A549 (cell line): ENCODE results near the gene IQSEC2. TPM values are rescaled to one million over a fixed set of nuclear protein-coding genes. Genes with fewer than 3 reads are reported as not detected.

Source experiments
- ATAC-seq, 2 experiments: fragments of 200-7000 bp in 1 of 2; fragments of >200 bp in 1 of 2; cut with Nextera tagmentation in 1 of 2; cut with Tn5 transposase in 1 of 2; 3 replicates each; pipeline versions ENCODE4 v1.8.0 to v1.9.1; 2018 to 2020; ENCODE audit warnings: mild to moderate bottlenecking in 1 of 2, moderate library complexity in 1 of 2
- CTCF ChIA-PET: fragments of 300-600 bp; sonication (Branson Sonifier 250); formaldehyde crosslinking; extraction: SDS; loops from one replicate; lab custom pipeline; 2021; ENCODE audit warnings: antibody characterized with exemption, inconsistent platforms; lab: Yijun Ruan, JAX
- POLR2A ChIA-PET: fragments of 350-600 bp; formaldehyde crosslinking; extraction: SDS; loops from one replicate; lab custom pipeline; 2021; ENCODE audit warnings: antibody characterized with exemption, inconsistent platforms; lab: Yijun Ruan, JAX
- DNase-seq, 2 experiments: peaks; one replicate each; pipeline versions ENCODE4 v3.0.0 to v3.0.0-alpha.2; 2011 to 2016; ENCODE audit warnings: low read depth in 1 of 2, low spot score in 1 of 2
- FAIRE-seq: peaks from 2 replicates; lab custom pipeline; 2011; peaks lifted over from hg19 to GRCh38; lab: Jason Lieb, UNC
- H3K27ac ChIP-seq, 2 experiments: fragments of >200 bp; sonication (Bioruptor Twin); formaldehyde crosslinking; 3 replicates each; pipeline ENCODE4 v1.5.1; 2016 to 2017
- H3K4me1 ChIP-seq: fragments of >200 bp; sonication (Bioruptor Twin); formaldehyde crosslinking; 3 replicates; pipeline ENCODE4 v1.6.1; 2016
- H3K4me2 ChIP-seq: fragments of >200 bp; sonication (Bioruptor Twin); formaldehyde crosslinking; 3 replicates; pipeline ENCODE4 v1.6.1; 2016
- H3K4me3 ChIP-seq: fragments of >200 bp; sonication (Bioruptor Twin); formaldehyde crosslinking; 3 replicates; pipeline ENCODE4 v1.5.1; 2016
- H3K9me3 ChIP-seq: fragments of >200 bp; sonication (Bioruptor Twin); formaldehyde crosslinking; 3 replicates; pipeline ENCODE4 v1.6.1; 2016
- BHLHE40 ChIP-seq: IDR thresholded peaks from 2 replicates; pipeline ENCODE4 v1.6.1; 2012; ENCODE audit warnings: low read depth, low read length, inconsistent platforms
- CTCF ChIP-seq: fragments of >200 bp; sonication (Bioruptor Twin); formaldehyde crosslinking; IDR thresholded peaks from 3 replicates; pipeline ENCODE4 v1.5.1; 2016
- EHF ChIP-seq: fragments of 250-450 bp; sonication (Bioruptor Pico); IDR thresholded peaks from 2 replicates; pipeline ENCODE4 v1.5.0; 2020; ENCODE audit warnings: mild to moderate bottlenecking
- FOXS1 ChIP-seq: fragments of 250-450 bp; sonication (Bioruptor Pico); IDR thresholded peaks from 2 replicates; pipeline ENCODE4 v1.5.0; 2020; ENCODE audit warnings: mild to moderate bottlenecking, moderate library complexity
- GATA3 ChIP-seq: IDR thresholded peaks from 2 replicates; pipeline ENCODE4 v1.6.1; 2012; ENCODE audit warnings: borderline replicate concordance
- HOXB5 ChIP-seq: fragments of 250-450 bp; sonication (Bioruptor Pico); IDR thresholded peaks from 2 replicates; pipeline ENCODE4 v1.5.0; 2020; ENCODE audit warnings: mild to moderate bottlenecking, moderate library complexity
- MAFK ChIP-seq: fragments of 450-650 bp; IDR thresholded peaks from 2 replicates; pipeline ENCODE4 v1.6.1; 2014; ENCODE audit not compliant: partially characterized antibody
- MAZ ChIP-seq: fragments of 150-350 bp; IDR thresholded peaks from 2 replicates; pipeline ENCODE4 v1.6.1; 2014; ENCODE audit warnings: antibody characterized with exemption, low read depth, low read length, borderline replicate concordance
- POLR2AphosphoS2 ChIP-seq: conservative IDR thresholded peaks from 2 replicates; pipeline ENCODE4 v1.6.1; 2012; ENCODE audit warnings: low read length, improper control_type of control experiment, inconsistent platforms
- RCOR1 ChIP-seq: fragments of 150-350 bp; IDR thresholded peaks from 2 replicates; pipeline ENCODE4 v1.6.1; 2014; ENCODE audit warnings: antibody characterized with exemption, low read length, low read depth
- RNF2 ChIP-seq: fragments of 200-600 bp; sonication (generic); IDR thresholded peaks from 2 replicates; pipeline ENCODE4 v1.6.1; 2016; ENCODE audit warnings: low read depth, mild to moderate bottlenecking, antibody characterized with exemption, moderate library complexity, borderline replicate concordance
- TFCP2L1 ChIP-seq: fragments of 250-450 bp; sonication (Bioruptor Pico); IDR thresholded peaks from 2 replicates; pipeline ENCODE4 v1.5.0; 2021; ENCODE audit warnings: mild to moderate bottlenecking
- ZFP36 ChIP-seq: fragments of 450-650 bp; IDR thresholded peaks from 2 replicates; pipeline ENCODE4 v1.6.1; 2014; ENCODE audit warnings: borderline replicate concordance; ENCODE audit not compliant: partially characterized antibody
- WGBS: methylation state at CpG from one replicate; pipeline ENCODE4 v1.1.6; 2017; ENCODE audit errors: missing lambda C conversion rate; 5-methylcytosine and 5-hydroxymethylcytosine counted together
- polyA plus RNA-seq, 4 experiments: library from polyadenylated mRNA; depleted of rRNA in 3 of 4; stranded (reverse); fragments of >200 nt; fragmentation: RNase III in 1 of 4; extraction: RNeasy Plus Mini Kit Qiagen cat#74134 plus additional on column Dnase treatment in 1 of 4; gene quantifications; 2 replicates in 3 of 4; 3 replicates in 1 of 4; pipeline ENCODE4 v1.2.3, GENCODE V29; 2011 to 2017
- TF ChIP-seq, protein P1 (sequence below): fragments of 200-600 bp; sonication (generic); IDR thresholded peaks from 2 replicates; pipeline ENCODE4 v1.6.1; 2016; ENCODE audit warnings: antibody characterized with exemption, mild to moderate bottlenecking, moderate library complexity
- TF ChIP-seq, protein P2 (sequence below): IDR thresholded peaks from 2 replicates; pipeline ENCODE4 v1.6.1; 2012
- TF ChIP-seq, protein P3 (sequence below): fragments of >200 bp; sonication (Bioruptor Twin); formaldehyde crosslinking; IDR thresholded peaks from 3 replicates; pipeline ENCODE4 v1.6.1; 2016
- TF ChIP-seq, protein P4 (sequence below): fragments of 450-650 bp; IDR thresholded peaks from 2 replicates; pipeline ENCODE4 v1.6.1; 2014; ENCODE audit warnings: antibody characterized with exemption

The IQSEC2 gene
- polyA plus RNA-seq, 2 of the 4 experiments (the other 2 are of a cell fraction): 28.3 to 37.6 TPM

- CTCF ChIA-PET: interaction anchor here (1.2 to 12.8 kb wide), 5 partner anchors 7 to 190 kb away, joined by 3 to 170 read pairs (median 4); no protein-coding TSS in a partner anchor
- DNase-seq: no peak
Measured at GRCh38 chrX:53291596-53291995, 10.2 kb upstream of the IQSEC2 start.

More at GRCh38 chrX:53291596-53291995, 10.2 kb upstream of the IQSEC2 start:
- FAIRE-seq: no peak
- Histone ChIP-seq H3K27ac (no peak overlapping the region), H3K9me3 (no peaks in the 10 kb centered on the region), H3K4me2 (no peak overlapping the region)
- POLR2A ChIA-PET: interaction anchor here (1.1 kb wide), 1 partner anchor 10 kb away, joined by 3 read pairs; the partner anchor contains the start of gene IQSEC2
- WGBS: 73% methylated on average over 3 of the region's 3 CpGs
- no peak for ATAC-seq
- no peak for TF ChIP-seq GATA3
- TF ChIP-seq HOXB5: no peak
- no peak for TF ChIP-seq ZFP36
- no peak for TF ChIP-seq FOXS1 (CRISPR knock-in tag)
- no peak for TF ChIP-seq BHLHE40
- no peak for TF ChIP-seq MAFK
- TF ChIP-seq, protein P1, sequence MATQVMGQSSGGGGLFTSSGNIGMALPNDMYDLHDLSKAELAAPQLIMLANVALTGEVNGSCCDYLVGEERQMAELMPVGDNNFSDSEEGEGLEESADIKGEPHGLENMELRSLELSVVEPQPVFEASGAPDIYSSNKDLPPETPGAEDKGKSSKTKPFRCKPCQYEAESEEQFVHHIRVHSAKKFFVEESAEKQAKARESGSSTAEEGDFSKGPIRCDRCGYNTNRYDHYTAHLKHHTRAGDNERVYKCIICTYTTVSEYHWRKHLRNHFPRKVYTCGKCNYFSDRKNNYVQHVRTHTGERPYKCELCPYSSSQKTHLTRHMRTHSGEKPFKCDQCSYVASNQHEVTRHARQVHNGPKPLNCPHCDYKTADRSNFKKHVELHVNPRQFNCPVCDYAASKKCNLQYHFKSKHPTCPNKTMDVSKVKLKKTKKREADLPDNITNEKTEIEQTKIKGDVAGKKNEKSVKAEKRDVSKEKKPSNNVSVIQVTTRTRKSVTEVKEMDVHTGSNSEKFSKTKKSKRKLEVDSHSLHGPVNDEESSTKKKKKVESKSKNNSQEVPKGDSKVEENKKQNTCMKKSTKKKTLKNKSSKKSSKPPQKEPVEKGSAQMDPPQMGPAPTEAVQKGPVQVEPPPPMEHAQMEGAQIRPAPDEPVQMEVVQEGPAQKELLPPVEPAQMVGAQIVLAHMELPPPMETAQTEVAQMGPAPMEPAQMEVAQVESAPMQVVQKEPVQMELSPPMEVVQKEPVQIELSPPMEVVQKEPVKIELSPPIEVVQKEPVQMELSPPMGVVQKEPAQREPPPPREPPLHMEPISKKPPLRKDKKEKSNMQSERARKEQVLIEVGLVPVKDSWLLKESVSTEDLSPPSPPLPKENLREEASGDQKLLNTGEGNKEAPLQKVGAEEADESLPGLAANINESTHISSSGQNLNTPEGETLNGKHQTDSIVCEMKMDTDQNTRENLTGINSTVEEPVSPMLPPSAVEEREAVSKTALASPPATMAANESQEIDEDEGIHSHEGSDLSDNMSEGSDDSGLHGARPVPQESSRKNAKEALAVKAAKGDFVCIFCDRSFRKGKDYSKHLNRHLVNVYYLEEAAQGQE: no peak
- TF ChIP-seq RCOR1: no peak
- TF ChIP-seq TFCP2L1 (CRISPR knock-in tag): no peak
- TF ChIP-seq EHF: no peak
- no peak for TF ChIP-seq POLR2AphosphoS2
- TF ChIP-seq, protein P2, sequence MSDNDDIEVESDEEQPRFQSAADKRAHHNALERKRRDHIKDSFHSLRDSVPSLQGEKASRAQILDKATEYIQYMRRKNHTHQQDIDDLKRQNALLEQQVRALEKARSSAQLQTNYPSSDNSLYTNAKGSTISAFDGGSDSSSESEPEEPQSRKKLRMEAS: no peak
- no peak for TF ChIP-seq MAZ
- TF ChIP-seq, protein P3, sequence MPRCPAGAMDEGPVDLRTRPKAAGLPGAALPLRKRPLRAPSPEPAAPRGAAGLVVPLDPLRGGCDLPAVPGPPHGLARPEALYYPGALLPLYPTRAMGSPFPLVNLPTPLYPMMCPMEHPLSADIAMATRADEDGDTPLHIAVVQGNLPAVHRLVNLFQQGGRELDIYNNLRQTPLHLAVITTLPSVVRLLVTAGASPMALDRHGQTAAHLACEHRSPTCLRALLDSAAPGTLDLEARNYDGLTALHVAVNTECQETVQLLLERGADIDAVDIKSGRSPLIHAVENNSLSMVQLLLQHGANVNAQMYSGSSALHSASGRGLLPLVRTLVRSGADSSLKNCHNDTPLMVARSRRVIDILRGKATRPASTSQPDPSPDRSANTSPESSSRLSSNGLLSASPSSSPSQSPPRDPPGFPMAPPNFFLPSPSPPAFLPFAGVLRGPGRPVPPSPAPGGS: no peak
- TF ChIP-seq RNF2: no peak
- TF ChIP-seq CTCF: no peak
- TF ChIP-seq, protein P4, sequence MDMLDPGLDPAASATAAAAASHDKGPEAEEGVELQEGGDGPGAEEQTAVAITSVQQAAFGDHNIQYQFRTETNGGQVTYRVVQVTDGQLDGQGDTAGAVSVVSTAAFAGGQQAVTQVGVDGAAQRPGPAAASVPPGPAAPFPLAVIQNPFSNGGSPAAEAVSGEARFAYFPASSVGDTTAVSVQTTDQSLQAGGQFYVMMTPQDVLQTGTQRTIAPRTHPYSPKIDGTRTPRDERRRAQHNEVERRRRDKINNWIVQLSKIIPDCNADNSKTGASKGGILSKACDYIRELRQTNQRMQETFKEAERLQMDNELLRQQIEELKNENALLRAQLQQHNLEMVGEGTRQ: no peak
- TF ChIP-seq, all 56 proteins: peak for 0
- peaks cover 15% of the 10 kb centered on the region for H3K4me1 ChIP-seq
- H3K4me3 ChIP-seq: no peak overlapping the region
